Esophagus squamous epithelium (tissue), 5 donors: ENCODE results near the gene QRFPR. TPM values are rescaled to one million over a fixed set of nuclear protein-coding genes. Genes with fewer than 3 reads are reported as not detected.
"Not testable (repeated sequence)": the region's sequence is repeated elsewhere in the genome, so short reads cannot be mapped to it uniquely, and the experiment has no call there.

Experiments
- DNase-seq: peaks from one replicate; lab custom pipeline; 2025; lab: John Stamatoyannopoulos, UW
- H3K27ac ChIP-seq, 4 donors: fragments of 200-600 bp; sonication (generic); one replicate each; pipeline ENCODE4 v1.5.1; 2016 to 2019; ENCODE audit warnings: mild to moderate bottlenecking in 1 of 4
- H3K27me3 ChIP-seq, 4 donors: fragments of 200-600 bp; sonication (generic); 1 replicate in 3 of 4; 2 replicates in 1 of 4; pipeline versions ENCODE4 v1.5.1 to v1.6.0; 2017 to 2021; ENCODE audit warnings: antibody characterized with exemption in 1 of 4
- H3K36me3 ChIP-seq, 3 donors: fragments of 200-600 bp; sonication (generic); one replicate each; pipeline ENCODE4 v1.5.1; 2016 to 2019
- H3K4me1 ChIP-seq, 3 donors: fragments of 200-600 bp; sonication (generic); one replicate each; pipeline ENCODE4 v1.5.1; 2017 to 2019
- H3K4me3 ChIP-seq, 4 donors: fragments of 200-600 bp; sonication (generic); 1 replicate in 3 of 4; 2 replicates in 1 of 4; pipeline ENCODE4 v1.5.1; 2016 to 2019; ENCODE audit warnings: mild to moderate bottlenecking in 2 of 4, moderate library complexity in 1 of 4
- H3K9me3 ChIP-seq, 3 donors: fragments of 200-600 bp; sonication (generic); one replicate each; pipeline ENCODE4 v1.5.1; 2016 to 2019
- CTCF ChIP-seq, 6 experiments: fragments of 450-650 bp in 4 of 6; fragments of 200-600 bp in 2 of 6; sonication (generic) in 2 of 6; IDR thresholded peaks; one replicate each; pipeline ENCODE4 v1.5.1; 2016 to 2019; ENCODE audit warnings: antibody characterized with exemption in 6 of 6, mild to moderate bottlenecking in 4 of 6, moderate library complexity in 4 of 6
- POLR2A ChIP-seq, 4 donors: fragments of 450-650 bp; IDR thresholded peaks; one replicate each; pipeline ENCODE4 v1.6.1; 2017; ENCODE audit warnings: antibody characterized with exemption in 4 of 4, mild to moderate bottlenecking in 4 of 4, moderate library complexity in 3 of 4
- WGBS, 2 donors: methylation state at CpG; one replicate each; pipeline ENCODE4 v1.1.5; 2018; 5-methylcytosine and 5-hydroxymethylcytosine counted together
- intact Hi-C: fragments of 100-400 bp; cut with DNase I; formaldehyde crosslinking; loops from one replicate; pipeline ENCODE4 v1.15.0; 2022
- total RNA-seq, 4 donors: library from RNA; depleted of rRNA; stranded (reverse); fragments of >200 nt; gene quantifications; one replicate each; pipeline ENCODE4 v1.1.0, GENCODE V29; 2016
- donor health status: DM: yes; HTN: yes; CAD: no.

The QRFPR gene
- 1 to 10 TPM in 1 of 4 donors, under 1 TPM in 1, not detected in 2; 0.97 to 3.5 TPM for total RNA-seq

- Histone ChIP-seq H3K4me3 (peak within 1 kb of the TSS; percentile 5 to 61 (median 26)), H3K9me3 (no peaks in the 10 kb centered on the region), H3K27me3 (peaks cover 0 to 65% (median 0%) of the 10 kb centered on the region in 4 donors), H3K36me3 (no peaks in the 10 kb centered on the region), H3K4me1 (peaks cover 0 to 13% (median 2%) of the 10 kb centered on the region in 3 donors), H3K27ac (no peak within 1 kb of the TSS)
- WGBS, 2 donors = 15 to 27% methylated on average over 10 to 11 of the region's 35 CpGs
- no peak for DNase-seq
- intact Hi-C loops = no loop called here
- TF ChIP-seq CTCF (IDR thresholded peaks at IDR 0.05) (no peak), POLR2A (IDR thresholded peaks at IDR 0.05) (no peak)
Measured at GRCh38 chr4:121380776-121381462, at the start of gene QRFPR. TSS of gene QRFPR (minus strand) at chr4:121381018. CDS start at chr4:121380647, 371 bp downstream.

GRCh38 chr4:121428721-121429120 is 47.9 kb upstream of the QRFPR start:
- no peak for DNase-seq
- 18 to 19% methylated on average over 2 of the region's 2 CpGs for WGBS, 2 donors
- Histone ChIP-seq H3K27me3 (no peaks in the 10 kb centered on the region), H3K4me3 (no peak overlapping the region), H3K4me1 (no peaks in the 10 kb centered on the region), H3K9me3 (no peaks in the 10 kb centered on the region), H3K36me3 (no peaks in the 10 kb centered on the region), H3K27ac (no peak overlapping the region)
- intact Hi-C loops = no loop called here
- no peak for TF ChIP-seq POLR2A (IDR thresholded peaks at IDR 0.05)
- TF ChIP-seq CTCF (IDR thresholded peaks at IDR 0.05) = no peak

GRCh38 chr4:121421594-121421993 is 40.8 kb upstream of the QRFPR start:
- WGBS, 2 donors = 45 to 52% methylated on average over 4 of the region's 4 CpGs
- no peak for DNase-seq
- H3K27ac ChIP-seq = no peak overlapping the region
- no peaks in the 10 kb centered on the region for H3K36me3 ChIP-seq
- H3K4me3 ChIP-seq = no peak overlapping the region
- no peaks in the 10 kb centered on the region for H3K27me3 ChIP-seq
- intact Hi-C loops = no loop called here
- peak in 2 of 6 experiments; percentile 30 to 47 for TF ChIP-seq CTCF (IDR thresholded peaks at IDR 0.05)
- no peak for TF ChIP-seq POLR2A (IDR thresholded peaks at IDR 0.05)
- H3K9me3 ChIP-seq = no peaks in the 10 kb centered on the region
- H3K4me1 ChIP-seq = no peaks in the 10 kb centered on the region

- 22 to 25% methylated on average over 1 to 2 of the region's 2 CpGs for WGBS, 2 donors
- no peaks in the 10 kb centered on the region for H3K9me3 ChIP-seq
- intact Hi-C loops = no loop called here
- no peak for TF ChIP-seq CTCF (IDR thresholded peaks at IDR 0.05)
- no peaks in the 10 kb centered on the region for H3K4me1 ChIP-seq
- H3K4me3 ChIP-seq = no peak overlapping the region
- no peaks in the 10 kb centered on the region for H3K36me3 ChIP-seq
- DNase-seq = no peak
- H3K27me3 ChIP-seq = no peaks in the 10 kb centered on the region
- no peak overlapping the region for H3K27ac ChIP-seq
Measured at GRCh38 chr4:121411151-121411744, 30.4 kb upstream of the QRFPR start.

- DNase-seq = not testable (repeated sequence)
Measured at GRCh38 chr4:121408567-121408966, 27.7 kb upstream of the QRFPR start.

More at GRCh38 chr4:121408567-121408966, 27.7 kb upstream of the QRFPR start:
- H3K27me3 ChIP-seq, intact Hi-C loops, H3K4me3 ChIP-seq, H3K36me3 ChIP-seq, H3K4me1 ChIP-seq, H3K9me3 ChIP-seq, H3K27ac ChIP-seq: not testable (repeated sequence)
- 25 to 47% methylated on average over 2 of the region's 2 CpGs for WGBS, 2 donors
